GM18526 (cell line): ENCODE results near the gene PLEKHA7.

Source experiments
- POLR2A ChIP-seq: IDR thresholded peaks from 3 replicates; pipeline ENCODE4 v1.6.1; 2011; ENCODE audit not compliant: insufficient read length; ENCODE audit errors: extremely low read depth

The PLEKHA7 gene

GRCh38 chr11:16889905-16890304, 124.3 kb downstream of the PLEKHA7 start:
- TF ChIP-seq POLR2A = no peak

GRCh38 chr11:16883174-16883573, 131.0 kb downstream of the PLEKHA7 start:
- no peak for TF ChIP-seq POLR2A

- no peak for TF ChIP-seq POLR2A
These were observed 132.4 kb downstream of the PLEKHA7 start for GRCh38 chr11:16881766-16882165.

GRCh38 chr11:16881074-16881709, 133.0 kb downstream of the PLEKHA7 start:
- TF ChIP-seq POLR2A = no peak

- TF ChIP-seq POLR2A = no peak
These were observed 133.9 kb downstream of the PLEKHA7 start for GRCh38 chr11:16880184-16880801.

- no peak for TF ChIP-seq POLR2A
These were observed 134.5 kb downstream of the PLEKHA7 start for GRCh38 chr11:16879690-16880089.

GRCh38 chr11:16876837-16877236, 137.4 kb downstream of the PLEKHA7 start:
- no peak for TF ChIP-seq POLR2A

GRCh38 chr11:16876053-16876752, 138.0 kb downstream of the PLEKHA7 start:
- no peak for TF ChIP-seq POLR2A

- TF ChIP-seq POLR2A = no peak
These were observed 139.8 kb downstream of the PLEKHA7 start for GRCh38 chr11:16874275-16874975.

GRCh38 chr11:16873289-16873688, 140.9 kb downstream of the PLEKHA7 start:
- no peak for TF ChIP-seq POLR2A

- no peak for TF ChIP-seq POLR2A
These were observed 142.8 kb downstream of the PLEKHA7 start for GRCh38 chr11:16871368-16871767.

- no peak for TF ChIP-seq POLR2A
These were observed 147.1 kb downstream of the PLEKHA7 start for GRCh38 chr11:16867097-16867496.

GRCh38 chr11:16863389-16863788, 150.8 kb downstream of the PLEKHA7 start:
- no peak for TF ChIP-seq POLR2A

- no peak for TF ChIP-seq POLR2A
These were observed 151.5 kb downstream of the PLEKHA7 start for GRCh38 chr11:16862726-16863125.

- no peak for TF ChIP-seq POLR2A
These were observed 152.4 kb downstream of the PLEKHA7 start for GRCh38 chr11:16861862-16862261.

GRCh38 chr11:16860617-16861016, 153.6 kb downstream of the PLEKHA7 start:
- no peak for TF ChIP-seq POLR2A
